ENCODE results near the gene UBAP1. TPM values are rescaled to one million over a fixed set of nuclear protein-coding genes. Genes with fewer than 3 reads are reported as not detected.
"Not testable (repeated sequence)": the region's sequence is repeated elsewhere in the genome, so short reads cannot be mapped to it uniquely, and the experiment has no call there.

UBAP1 gene
- total RNA-seq, 4 donors from 2014 or later = 69.5 to 162 (median 90.8) TPM

- Histone ChIP-seq H3K27ac (no peak overlapping the region), H3K27me3 (no peaks in the 10 kb centered on the region), H3K36me3 (no peaks in the 10 kb centered on the region), H3K4me3 (no peak overlapping the region), H3K9me3 (no peaks in the 10 kb centered on the region), H3K4me1 (no peaks in the 10 kb centered on the region)
- intact Hi-C loops (cut with DNase I; ENCODE audit: low total_unique reads) (no loop called here), in situ Hi-C loops (cut with MboI; ENCODE audit: low sequenced_read_pairs in 4 of 4) (no loop called here)
- ATAC-seq = no peak
- no peak for TF ChIP-seq CTCF (IDR thresholded peaks at IDR 0.05 in 4 of 5, conservative IDR thresholded peaks at IDR 0.05 in 1 of 5)
- no peak for TF ChIP-seq POLR2A (IDR thresholded peaks at IDR 0.05)
- DNase-seq = no peak
These were observed 103.3 kb downstream of the UBAP1 start for GRCh38 chr9:34282096-34282495.

- ATAC-seq (no peak), DNase-seq (no peak)
- Histone ChIP-seq H3K27me3 (no peaks in the 10 kb centered on the region), H3K4me1 (no peaks in the 10 kb centered on the region), H3K27ac (no peak overlapping the region), H3K4me3 (no peak overlapping the region), H3K9me3 (no peaks in the 10 kb centered on the region), H3K36me3 (no peaks in the 10 kb centered on the region)
- TF ChIP-seq POLR2A (IDR thresholded peaks at IDR 0.05) (no peak), CTCF (IDR thresholded peaks at IDR 0.05 in 4 of 5, conservative IDR thresholded peaks at IDR 0.05 in 1 of 5) (no peak)
- intact Hi-C loops (cut with DNase I; ENCODE audit: low total_unique reads) = no loop called here
- in situ Hi-C loops (cut with MboI; ENCODE audit: low sequenced_read_pairs in 4 of 4) = no loop called here
These were observed 110.3 kb downstream of the UBAP1 start for GRCh38 chr9:34289159-34289558.

- Histone ChIP-seq H3K4me3 (no peak overlapping the region), H3K27ac (no peak overlapping the region), H3K4me1 (no peaks in the 10 kb centered on the region), H3K36me3 (no peaks in the 10 kb centered on the region), H3K27me3 (no peaks in the 10 kb centered on the region), H3K9me3 (no peaks in the 10 kb centered on the region)
- ATAC-seq (no peak), DNase-seq (no peak)
- TF ChIP-seq POLR2A (IDR thresholded peaks at IDR 0.05) (no peak), CTCF (IDR thresholded peaks at IDR 0.05 in 4 of 5, conservative IDR thresholded peaks at IDR 0.05 in 1 of 5) (no peak)
- intact Hi-C loops (cut with DNase I; ENCODE audit: low total_unique reads) = no loop called here
- in situ Hi-C loops (cut with MboI; ENCODE audit: low sequenced_read_pairs in 4 of 4) = no loop called here
These were observed 112.2 kb downstream of the UBAP1 start for GRCh38 chr9:34291023-34291422.

- no peak for TF ChIP-seq CTCF (IDR thresholded peaks at IDR 0.05 in 4 of 5, conservative IDR thresholded peaks at IDR 0.05 in 1 of 5)
- TF ChIP-seq POLR2A (IDR thresholded peaks at IDR 0.05) = no peak
- no peak for DNase-seq
- in situ Hi-C loops (cut with MboI; ENCODE audit: low sequenced_read_pairs in 4 of 4) (no loop called here), intact Hi-C loops (cut with DNase I; ENCODE audit: low total_unique reads) (no loop called here)
- H3K9me3 ChIP-seq = no peaks in the 10 kb centered on the region
- H3K4me1 ChIP-seq = no peaks in the 10 kb centered on the region
- no peak for ATAC-seq
- H3K4me3 ChIP-seq = no peak overlapping the region
- no peak overlapping the region for H3K27ac ChIP-seq
- no peaks in the 10 kb centered on the region for H3K36me3 ChIP-seq
- no peaks in the 10 kb centered on the region for H3K27me3 ChIP-seq
These were observed 112.6 kb downstream of the UBAP1 start for GRCh38 chr9:34291423-34291822.

GRCh38 chr9:34292552-34292951 lies 113.7 kb downstream of the UBAP1 start:
- DNase-seq = no peak
- H3K4me1 ChIP-seq = no peaks in the 10 kb centered on the region
- H3K4me3 ChIP-seq = no peak overlapping the region
- no peaks in the 10 kb centered on the region for H3K36me3 ChIP-seq
- in situ Hi-C loops (cut with MboI; ENCODE audit: low sequenced_read_pairs in 4 of 4) (no loop called here), intact Hi-C loops (cut with DNase I; ENCODE audit: low total_unique reads) (no loop called here)
- no peak overlapping the region for H3K27ac ChIP-seq
- TF ChIP-seq POLR2A (IDR thresholded peaks at IDR 0.05) = no peak
- no peak for ATAC-seq
- no peaks in the 10 kb centered on the region for H3K27me3 ChIP-seq
- H3K9me3 ChIP-seq = no peaks in the 10 kb centered on the region

- DNase-seq; H3K36me3 ChIP-seq; H3K9me3 ChIP-seq; H3K27me3 ChIP-seq; in situ Hi-C loops (cut with MboI; ENCODE audit: low sequenced_read_pairs in 4 of 4); H3K4me1 ChIP-seq; intact Hi-C loops (cut with DNase I; ENCODE audit: low total_unique reads); H3K4me3 ChIP-seq; ATAC-seq; H3K27ac ChIP-seq: not testable (repeated sequence)
These were observed 122.2 kb downstream of the UBAP1 start for GRCh38 chr9:34301064-34301463.

Measured in gastrocnemius medialis (tissue), 4 donors.